GM23248 (cell line): Measurements from ENCODE around the gene BAHD1. TPM values are rescaled to one million over a fixed set of nuclear protein-coding genes. Genes with fewer than 3 reads are reported as not detected.

Experiments used
- DNase-seq: peaks from one replicate; pipeline ENCODE4 v3.0.0-alpha.2; 2015
- H2AFZ ChIP-seq: fragments of 200-600 bp; sonication (generic); 2 replicates; pipeline ENCODE4 v1.6.1; 2016; ENCODE audit warnings: antibody characterized with exemption
- H3F3A ChIP-seq: fragments of 200-600 bp; sonication (generic); 2 replicates; pipeline ENCODE4 v1.6.1; 2016; ENCODE audit warnings: mild to moderate bottlenecking, antibody characterized with exemption, mixed run types; ENCODE audit not compliant: insufficient read depth
- H3K27ac ChIP-seq: fragments of 200-600 bp; sonication (generic); 2 replicates; pipeline ENCODE4 v1.5.1; 2016; ENCODE audit warnings: mild to moderate bottlenecking
- H3K27me3 ChIP-seq: fragments of 200-600 bp; sonication (generic); replicated peaks from 2 replicates; pipeline ENCODE4 v1.6.1; 2016; ENCODE audit warnings: mild to moderate bottlenecking; ENCODE audit not compliant: insufficient read depth
- H3K36me3 ChIP-seq: fragments of 200-600 bp; sonication (generic); 2 replicates; pipeline ENCODE4 v1.6.1; 2016; ENCODE audit warnings: low read depth, mild to moderate bottlenecking
- H3K4me1 ChIP-seq: fragments of 200-600 bp; sonication (generic); 2 replicates; pipeline ENCODE4 v1.6.1; 2016; ENCODE audit warnings: mild to moderate bottlenecking; ENCODE audit not compliant: insufficient read depth
- H3K4me2 ChIP-seq: fragments of 200-600 bp; sonication (generic); one replicate; pipeline ENCODE4 v1.6.1; 2016; ENCODE audit warnings: mild to moderate bottlenecking; ENCODE audit not compliant: unreplicated experiment
- H3K4me3 ChIP-seq: fragments of 200-600 bp; sonication (generic); 2 replicates; pipeline ENCODE4 v1.5.1; 2016; ENCODE audit warnings: mild to moderate bottlenecking
- H3K79me2 ChIP-seq: fragments of 200-600 bp; sonication (generic); 2 replicates; pipeline ENCODE4 v1.6.1; 2016; ENCODE audit warnings: mild to moderate bottlenecking; ENCODE audit not compliant: insufficient read depth
- H3K9ac ChIP-seq: fragments of 200-600 bp; sonication (generic); 2 replicates; pipeline ENCODE4 v1.6.1; 2016; ENCODE audit warnings: mild to moderate bottlenecking
- H3K9me2 ChIP-seq: fragments of 200-600 bp; sonication (generic); 2 replicates; pipeline ENCODE4 v1.6.1; 2016; ENCODE audit warnings: mixed run types, mild to moderate bottlenecking, moderate library complexity; ENCODE audit not compliant: insufficient read depth
- H3K9me3 ChIP-seq: fragments of 200-600 bp; sonication (generic); one replicate; pipeline ENCODE4 v1.6.1; 2017; ENCODE audit warnings: low read depth
- H4K20me1 ChIP-seq: fragments of 200-600 bp; sonication (generic); 2 replicates; pipeline ENCODE4 v1.6.0; 2016; ENCODE audit not compliant: insufficient read depth
- EZH2 ChIP-seq: fragments of 200-600 bp; sonication (generic); IDR thresholded peaks from 2 replicates; pipeline ENCODE4 v1.6.1; 2018; ENCODE audit warnings: antibody characterized with exemption, mild to moderate bottlenecking; ENCODE audit not compliant: insufficient read depth, poor library complexity, severe bottlenecking
- EZH2phosphoT487 ChIP-seq: fragments of 200-600 bp; sonication (generic); IDR thresholded peaks from 2 replicates; pipeline ENCODE4 v1.6.1; 2018; ENCODE audit warnings: antibody characterized with exemption, moderate library complexity, mild to moderate bottlenecking, low read depth; ENCODE audit not compliant: insufficient read depth
- WGBS, 2 experiments: methylation state at CpG; one replicate each; pipeline ENCODE4 v1.1.6; 2015 to 2017; ENCODE audit warnings: low lambda C conversion rate in 2 of 2, low coverage in 1 of 2; ENCODE audit errors: missing lambda C conversion rate in 2 of 2; 5-methylcytosine and 5-hydroxymethylcytosine counted together
- in situ Hi-C: fragments of 300-500 bp; cut with MboI; formaldehyde crosslinking; loops from 2 replicates; pipeline ENCODE4 v1.15.0; 2020
- polyA plus RNA-seq: library from polyadenylated mRNA; unstranded; fragments of >200 nt; fragmentation: Nextera tagmentation; extraction: Ambion mirVana; gene quantifications from 2 replicates; pipeline ENCODE4 v1.2.1, GENCODE V29; 2016
- total RNA-seq: library from RNA; depleted of rRNA; stranded (reverse); fragments of >200 nt; shearing (Covaris generic); gene quantifications from 2 replicates; pipeline ENCODE4 v1.2.3, GENCODE V29; 2014

The BAHD1 gene
- total and polyA plus RNA-seq, 2 experiments from 2014 or later = 2.3 to 10.3 TPM

GRCh38 chr15:40399370-40399769, 41.4 kb upstream of the BAHD1 start:
- Histone ChIP-seq H4K20me1 (no peaks in the 10 kb centered on the region), H3K79me2 (no peaks in the 10 kb centered on the region), H3K4me2 (no peak overlapping the region), H3K36me3 (no peaks in the 10 kb centered on the region), H3K27me3 (no peaks in the 10 kb centered on the region), H2AFZ (no peak overlapping the region), H3K4me1 (no peaks in the 10 kb centered on the region), H3F3A (no peaks in the 10 kb centered on the region), H3K27ac (no peak overlapping the region), H3K9me3 (no peaks in the 10 kb centered on the region), H3K4me3 (no peak overlapping the region), H3K9ac (no peak overlapping the region), H3K9me2 (no peaks in the 10 kb centered on the region)
- WGBS, 2 experiments = 78 to 88% methylated on average over 7 of the region's 7 CpGs
- in situ Hi-C loops = no loop called here
- no peak for DNase-seq
- TF ChIP-seq EZH2phosphoT487 = no peak

GRCh38 chr15:40405501-40406381, 35.0 kb upstream of the BAHD1 start, which contains the start of gene IVD:
Gene IVD, plus strand, starts transcription at chr15:40405795. Its CDS starts 33 bp downstream, at chr15:40405828.
- H3K4me3 ChIP-seq = peak within 1 kb of the TSS; percentile 90
- H3K79me2 ChIP-seq = peaks cover 22% of the 10 kb centered on the region
- H3K27me3 ChIP-seq = no peaks in the 10 kb centered on the region
- no peaks in the 10 kb centered on the region for H3K9me2 ChIP-seq
- H3K4me2 ChIP-seq = peak within 1 kb of the TSS; percentile 90
- in situ Hi-C loops = no loop called here
- no peaks in the 10 kb centered on the region for H4K20me1 ChIP-seq
- H3K27ac ChIP-seq = peak within 1 kb of the TSS; percentile 43
- H3K9me3 ChIP-seq = no peaks in the 10 kb centered on the region
- 3% methylated on average over 49 to 51 of the region's 54 CpGs for WGBS, 2 experiments
- TF ChIP-seq EZH2phosphoT487 = no peak
- no peak for TF ChIP-seq EZH2
- H3F3A ChIP-seq = no peaks in the 10 kb centered on the region; the same call in 1 of the 2 replicates
- H3K36me3 ChIP-seq = peaks cover 10% of the 10 kb centered on the region; the same call in 1 of the 2 replicates
- peak within 1 kb of the TSS; percentile 89 for H3K9ac ChIP-seq
- H3K4me1 ChIP-seq = peaks cover 16% of the 10 kb centered on the region
- H2AFZ ChIP-seq = peak within 1 kb of the TSS; percentile 96
- DNase-seq = peak; percentile 99

DNA sequence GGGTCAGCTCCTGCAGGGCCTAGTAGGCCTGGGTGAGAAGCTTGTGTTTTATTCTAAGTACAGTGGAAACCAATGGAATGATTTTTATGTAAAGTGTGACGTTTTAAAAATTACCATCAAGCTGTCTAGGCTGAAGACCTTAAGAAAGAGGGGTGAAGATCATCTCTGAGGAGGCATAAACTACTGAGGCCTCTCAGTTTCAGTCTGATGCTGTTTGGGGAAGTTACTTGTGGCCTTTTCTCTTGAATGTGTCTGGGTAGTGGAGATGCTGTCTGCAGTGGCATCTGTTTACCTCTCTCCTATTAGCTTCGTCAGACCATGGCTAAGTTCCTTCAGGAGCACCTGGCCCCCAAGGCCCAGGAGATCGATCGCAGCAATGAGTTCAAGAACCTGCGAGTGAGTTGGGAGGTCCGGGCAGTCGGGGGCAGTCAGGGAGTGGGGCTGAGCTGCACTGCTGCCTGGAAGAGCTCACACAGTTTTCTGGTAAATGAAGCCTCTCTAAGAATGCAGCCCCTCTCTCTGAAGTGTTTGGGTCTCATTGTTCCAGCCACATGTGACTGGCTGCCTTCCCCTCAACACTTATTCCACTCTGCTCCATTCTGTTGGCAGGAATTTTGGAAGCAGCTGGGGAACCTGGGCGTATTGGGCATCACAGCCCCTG, 33.3 kb upstream of the BAHD1 start:
- H3K4me2 ChIP-seq = no peak overlapping the region
- peaks cover 18% of the 10 kb centered on the region; the same call in 1 of the 2 replicates for H3K36me3 ChIP-seq
- no peak for DNase-seq
- in situ Hi-C loops = no loop called here
- H4K20me1 ChIP-seq = no peaks in the 10 kb centered on the region
- no peaks in the 10 kb centered on the region for H3K9me2 ChIP-seq
- H3K27me3 ChIP-seq = no peaks in the 10 kb centered on the region
- H3K9ac ChIP-seq = peak overlapping the region; percentile 5; the same call in 1 of the 2 replicates
- peaks cover 16% of the 10 kb centered on the region for H3K4me1 ChIP-seq
- H3K27ac ChIP-seq = no peak overlapping the region
- 75 to 79% methylated on average over 8 of the region's 8 CpGs for WGBS, 2 experiments
- H3F3A ChIP-seq = no peaks in the 10 kb centered on the region; the same call in 1 of the 2 replicates
- no peak overlapping the region for H2AFZ ChIP-seq
- H3K9me3 ChIP-seq = no peaks in the 10 kb centered on the region
- no peak overlapping the region; the same call in 1 of the 2 replicates for H3K4me3 ChIP-seq
- TF ChIP-seq EZH2 (no peak), EZH2phosphoT487 (no peak)
- peaks cover 22% of the 10 kb centered on the region for H3K79me2 ChIP-seq

- H3K4me3 ChIP-seq = no peak overlapping the region
- no peaks in the 10 kb centered on the region for H3K27me3 ChIP-seq
- H4K20me1 ChIP-seq = no peaks in the 10 kb centered on the region
- no peak for TF ChIP-seq EZH2
- TF ChIP-seq EZH2phosphoT487 = no peak
- no peak for DNase-seq
- H3K9me3 ChIP-seq = no peaks in the 10 kb centered on the region
- H2AFZ ChIP-seq = no peak overlapping the region
- peaks cover 18% of the 10 kb centered on the region; the same call in 1 of the 2 replicates for H3K36me3 ChIP-seq
- peaks cover 16% of the 10 kb centered on the region for H3K4me1 ChIP-seq
- no peak overlapping the region for H3K27ac ChIP-seq
- in situ Hi-C loops = no loop called here
- H3K79me2 ChIP-seq = peaks cover 22% of the 10 kb centered on the region
- no peaks in the 10 kb centered on the region; the same call in 1 of the 2 replicates for H3F3A ChIP-seq
- no peak overlapping the region for H3K4me2 ChIP-seq
- H3K9me2 ChIP-seq = no peaks in the 10 kb centered on the region
- no peak overlapping the region for H3K9ac ChIP-seq
- WGBS, 2 experiments = 96 to 98% methylated on average over 3 of the region's 3 CpGs
These were observed 31.4 kb upstream of the BAHD1 start for GRCh38 chr15:40409366-40409765.
